ENCODE measurements around the gene SEMA3E.

DNA sequence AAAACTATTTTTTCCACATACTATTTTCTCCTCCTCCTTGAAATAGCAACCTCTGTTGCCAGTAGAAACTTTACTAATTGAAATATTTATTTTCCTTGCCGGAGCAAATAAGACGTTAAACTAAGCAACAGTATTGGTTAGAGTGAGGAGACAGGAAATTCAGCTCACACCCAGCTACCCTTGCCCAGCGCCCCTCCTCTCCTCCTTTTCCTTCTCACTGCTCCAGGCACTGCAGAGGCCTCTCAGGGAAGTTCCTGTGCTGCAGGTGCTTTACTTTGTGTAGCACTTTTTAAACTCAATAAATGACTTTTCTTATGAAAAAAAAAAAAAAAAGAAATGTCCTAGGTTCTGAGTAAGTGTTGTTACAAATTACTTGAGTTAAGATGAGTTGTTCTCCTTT lies 134.0 kb downstream of the SEMA3E start:
- TF ChIP-seq, protein P1, sequence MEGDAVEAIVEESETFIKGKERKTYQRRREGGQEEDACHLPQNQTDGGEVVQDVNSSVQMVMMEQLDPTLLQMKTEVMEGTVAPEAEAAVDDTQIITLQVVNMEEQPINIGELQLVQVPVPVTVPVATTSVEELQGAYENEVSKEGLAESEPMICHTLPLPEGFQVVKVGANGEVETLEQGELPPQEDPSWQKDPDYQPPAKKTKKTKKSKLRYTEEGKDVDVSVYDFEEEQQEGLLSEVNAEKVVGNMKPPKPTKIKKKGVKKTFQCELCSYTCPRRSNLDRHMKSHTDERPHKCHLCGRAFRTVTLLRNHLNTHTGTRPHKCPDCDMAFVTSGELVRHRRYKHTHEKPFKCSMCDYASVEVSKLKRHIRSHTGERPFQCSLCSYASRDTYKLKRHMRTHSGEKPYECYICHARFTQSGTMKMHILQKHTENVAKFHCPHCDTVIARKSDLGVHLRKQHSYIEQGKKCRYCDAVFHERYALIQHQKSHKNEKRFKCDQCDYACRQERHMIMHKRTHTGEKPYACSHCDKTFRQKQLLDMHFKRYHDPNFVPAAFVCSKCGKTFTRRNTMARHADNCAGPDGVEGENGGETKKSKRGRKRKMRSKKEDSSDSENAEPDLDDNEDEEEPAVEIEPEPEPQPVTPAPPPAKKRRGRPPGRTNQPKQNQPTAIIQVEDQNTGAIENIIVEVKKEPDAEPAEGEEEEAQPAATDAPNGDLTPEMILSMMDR (conservative IDR thresholded peaks at IDR 0.05; ENCODE audit: low read depth, low read length) = no peak
- no peak for TF ChIP-seq EZH2phosphoT487 (IDR thresholded peaks at IDR 0.05; ENCODE audit: borderline replicate concordance, low read length)

All from PC-3 (cell line).